Measurements from ENCODE around the gene TENT5D.
"Not testable (repeated sequence)": the region's sequence is repeated elsewhere in the genome, so short reads cannot be mapped to it uniquely, and the experiment has no call there.

Gene TENT5D

DNA sequence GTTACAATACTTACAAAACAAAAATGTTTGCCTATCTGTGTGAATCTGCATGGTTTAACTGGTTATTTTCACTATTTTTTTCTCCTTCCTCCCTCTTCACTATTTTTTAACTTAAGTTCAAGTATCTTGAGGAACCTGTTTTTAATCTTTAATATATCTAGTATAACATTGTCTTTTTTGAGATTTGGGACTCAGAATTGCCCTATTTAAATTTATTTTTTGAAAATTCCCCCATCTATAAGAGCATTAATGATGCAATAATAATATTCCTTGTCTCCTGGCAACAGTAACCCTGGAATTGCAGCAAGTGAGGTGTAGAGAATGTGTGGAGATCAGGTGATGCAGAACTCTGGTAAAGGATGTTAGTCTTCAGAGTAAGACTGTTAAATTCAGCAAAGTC, at the start of gene TENT5D:
TENT5D (plus strand) TSS at position 301 of the 400 bp plus-strand sequence. CDS start 22,093 bp downstream, outside the sequence.
- no peaks in the 10 kb centered on the region for H3K4me1 ChIP-seq (ENCODE audit: control insufficient read depth, insufficient read depth, low read length)
- no peaks in the 10 kb centered on the region for H3K36me3 ChIP-seq (ENCODE audit: control insufficient read depth, insufficient read depth, low read length)
- peaks cover 56% of the 10 kb centered on the region for H3K9me3 ChIP-seq (ENCODE audit: control insufficient read depth, insufficient read depth, low read length)
- H3K4me3 ChIP-seq (ENCODE audit: low read depth, low read length), result no peak within 1 kb of the TSS
- no peak within 1 kb of the TSS for H3K9ac ChIP-seq (ENCODE audit: low read depth, low read length)
- H3K27me3 ChIP-seq (ENCODE audit: control insufficient read depth, insufficient read depth, low read length), result no peaks in the 10 kb centered on the region
- H3K27ac ChIP-seq (ENCODE audit: low read depth, low read length), result no peak within 1 kb of the TSS

DNA sequence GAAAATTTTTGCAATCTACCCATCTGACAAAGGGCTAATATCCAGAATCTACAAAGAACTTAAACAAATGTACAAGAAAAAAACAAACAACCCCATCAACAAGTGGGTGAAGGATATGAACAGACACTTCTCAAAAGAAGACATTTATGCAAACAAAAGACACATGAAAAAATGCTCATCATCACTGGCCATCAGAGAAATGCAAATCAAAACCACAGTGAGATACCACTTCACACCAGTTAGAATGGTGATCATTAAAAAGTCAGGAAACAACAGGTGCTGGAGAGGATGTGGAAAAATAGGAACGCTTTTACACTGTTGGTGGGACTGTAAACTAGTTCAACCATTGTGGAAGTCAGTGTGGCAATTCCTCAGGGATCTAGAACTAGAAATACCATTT, 34.6 kb upstream of the TENT5D start:
- not testable (repeated sequence) for H3K4me1 ChIP-seq (ENCODE audit: control insufficient read depth, insufficient read depth, low read length); H3K9ac ChIP-seq (ENCODE audit: low read depth, low read length); H3K27ac ChIP-seq (ENCODE audit: low read depth, low read length); H3K27me3 ChIP-seq (ENCODE audit: control insufficient read depth, insufficient read depth, low read length); H3K4me3 ChIP-seq (ENCODE audit: low read depth, low read length); H3K36me3 ChIP-seq (ENCODE audit: control insufficient read depth, insufficient read depth, low read length)
- H3K9me3 ChIP-seq (ENCODE audit: control insufficient read depth, insufficient read depth, low read length), result peaks cover 50% of the 10 kb centered on the region

DNA sequence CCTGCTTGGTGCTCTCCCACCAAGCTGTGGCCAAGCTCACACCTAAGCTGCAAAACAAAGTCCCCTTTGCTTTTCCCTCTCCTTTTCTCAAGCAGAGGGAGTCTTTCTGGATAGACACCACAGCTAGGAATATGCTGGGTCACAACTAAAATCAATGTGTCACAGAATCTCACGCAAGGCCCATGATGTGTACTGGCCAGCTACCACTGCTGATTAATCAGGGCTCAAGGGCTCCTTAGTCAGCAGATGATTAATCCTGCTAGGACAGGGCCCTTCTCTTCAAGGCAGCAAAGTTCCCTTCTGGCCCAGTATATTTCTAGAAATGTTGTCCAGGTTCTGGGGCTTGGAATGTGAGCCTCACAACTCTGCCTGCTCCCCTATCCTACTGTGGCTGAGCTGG, 32.0 kb upstream of the TENT5D start:
- H3K9ac ChIP-seq (ENCODE audit: low read depth, low read length), result no peak overlapping the region
- no peaks in the 10 kb centered on the region for H3K27me3 ChIP-seq (ENCODE audit: control insufficient read depth, insufficient read depth, low read length)
- H3K27ac ChIP-seq (ENCODE audit: low read depth, low read length), result no peak overlapping the region
- no peak overlapping the region for H3K4me3 ChIP-seq (ENCODE audit: low read depth, low read length)
- peaks cover 50% of the 10 kb centered on the region for H3K9me3 ChIP-seq (ENCODE audit: control insufficient read depth, insufficient read depth, low read length)
- no peaks in the 10 kb centered on the region for H3K36me3 ChIP-seq (ENCODE audit: control insufficient read depth, insufficient read depth, low read length)
- no peaks in the 10 kb centered on the region for H3K4me1 ChIP-seq (ENCODE audit: control insufficient read depth, insufficient read depth, low read length)

DNA sequence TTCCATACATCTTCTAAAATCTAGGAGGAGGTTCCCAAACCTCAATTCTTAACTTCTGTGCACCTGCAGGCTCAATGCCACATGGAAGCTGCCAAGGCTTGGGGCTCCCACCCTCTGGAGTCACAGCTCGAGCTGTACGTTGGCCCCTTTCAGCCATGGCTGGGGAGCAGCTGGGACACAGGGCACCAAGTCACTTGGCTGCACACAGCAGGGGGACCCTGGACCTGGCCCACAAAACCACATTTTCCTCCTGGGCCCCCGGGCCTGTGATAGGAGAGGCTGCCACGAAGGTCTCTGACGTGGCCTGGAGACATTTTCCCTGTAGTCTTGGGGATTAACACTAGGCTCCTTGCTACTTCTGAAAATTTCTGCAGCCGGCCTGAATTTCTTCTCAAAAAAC, 8.2 kb upstream of the TENT5D start:
- Histone ChIP-seq H3K36me3 (ENCODE audit: control insufficient read depth, insufficient read depth, low read length) (no peaks in the 10 kb centered on the region), H3K27me3 (ENCODE audit: control insufficient read depth, insufficient read depth, low read length) (no peaks in the 10 kb centered on the region)

DNA sequence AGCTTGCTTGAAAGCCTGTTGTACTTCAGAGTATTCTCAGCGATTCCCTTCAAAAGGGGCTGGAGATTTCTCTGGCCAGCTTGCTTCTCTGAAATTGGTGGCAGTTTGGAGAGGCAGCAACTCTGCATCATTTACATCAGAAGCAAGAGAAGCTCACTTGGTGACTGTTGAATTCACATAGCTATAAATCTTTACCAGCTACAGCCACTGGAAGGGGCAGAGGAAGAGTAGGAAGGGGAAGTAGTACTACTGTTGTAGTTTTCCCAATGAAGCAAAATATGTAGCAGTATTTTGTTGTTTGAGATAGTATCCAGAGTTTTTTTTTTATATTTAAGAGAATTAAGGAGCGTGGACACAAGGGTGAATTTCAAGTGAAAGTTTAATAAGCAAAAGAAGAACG, 2.8 kb downstream of the TENT5D start:
- Histone ChIP-seq H3K27me3 (ENCODE audit: control insufficient read depth, insufficient read depth, low read length) (no peaks in the 10 kb centered on the region), H3K27ac (ENCODE audit: low read depth, low read length) (no peak overlapping the region), H3K4me1 (ENCODE audit: control insufficient read depth, insufficient read depth, low read length) (no peaks in the 10 kb centered on the region), H3K4me3 (ENCODE audit: low read depth, low read length) (no peak overlapping the region), H3K36me3 (ENCODE audit: control insufficient read depth, insufficient read depth, low read length) (no peaks in the 10 kb centered on the region), H3K9ac (ENCODE audit: low read depth, low read length) (no peak overlapping the region), H3K9me3 (ENCODE audit: control insufficient read depth, insufficient read depth, low read length) (peaks cover 49% of the 10 kb centered on the region)

More for the DNA sequence above, 8.2 kb upstream of the TENT5D start:
- no peak overlapping the region for H3K27ac ChIP-seq (ENCODE audit: low read depth, low read length)
- no peaks in the 10 kb centered on the region for H3K4me1 ChIP-seq (ENCODE audit: control insufficient read depth, insufficient read depth, low read length)
- H3K9me3 ChIP-seq (ENCODE audit: control insufficient read depth, insufficient read depth, low read length), result peaks cover 44% of the 10 kb centered on the region
- H3K4me3 ChIP-seq (ENCODE audit: low read depth, low read length), result no peak overlapping the region
- no peak overlapping the region for H3K9ac ChIP-seq (ENCODE audit: low read depth, low read length)

DNA sequence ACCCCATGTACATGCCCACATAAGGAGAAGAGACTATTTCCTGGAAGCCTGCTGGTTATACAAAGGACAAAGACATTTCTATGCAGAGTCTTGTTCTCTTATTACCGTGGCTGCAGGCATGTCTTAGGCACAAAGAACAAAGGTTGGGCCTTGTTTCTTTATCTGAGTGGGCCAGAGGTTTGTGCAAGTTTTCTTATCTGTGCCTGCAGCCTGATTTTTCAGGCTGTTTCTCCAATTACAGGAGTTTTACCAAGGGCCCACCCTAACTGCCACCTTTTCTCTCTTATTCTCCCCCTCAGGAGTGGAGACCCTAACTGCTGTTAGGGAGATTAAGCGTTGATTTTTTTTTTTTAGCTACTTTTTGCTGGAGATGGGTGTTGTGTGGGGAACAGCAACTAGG, 3.5 kb downstream of the TENT5D start:
- Histone ChIP-seq H3K27ac (ENCODE audit: low read depth, low read length) (no peak overlapping the region), H3K4me3 (ENCODE audit: low read depth, low read length) (no peak overlapping the region), H3K9ac (ENCODE audit: low read depth, low read length) (no peak overlapping the region), H3K36me3 (ENCODE audit: control insufficient read depth, insufficient read depth, low read length) (no peaks in the 10 kb centered on the region), H3K9me3 (ENCODE audit: control insufficient read depth, insufficient read depth, low read length) (peaks cover 46% of the 10 kb centered on the region), H3K4me1 (ENCODE audit: control insufficient read depth, insufficient read depth, low read length) (no peaks in the 10 kb centered on the region), H3K27me3 (ENCODE audit: control insufficient read depth, insufficient read depth, low read length) (no peaks in the 10 kb centered on the region)

DNA sequence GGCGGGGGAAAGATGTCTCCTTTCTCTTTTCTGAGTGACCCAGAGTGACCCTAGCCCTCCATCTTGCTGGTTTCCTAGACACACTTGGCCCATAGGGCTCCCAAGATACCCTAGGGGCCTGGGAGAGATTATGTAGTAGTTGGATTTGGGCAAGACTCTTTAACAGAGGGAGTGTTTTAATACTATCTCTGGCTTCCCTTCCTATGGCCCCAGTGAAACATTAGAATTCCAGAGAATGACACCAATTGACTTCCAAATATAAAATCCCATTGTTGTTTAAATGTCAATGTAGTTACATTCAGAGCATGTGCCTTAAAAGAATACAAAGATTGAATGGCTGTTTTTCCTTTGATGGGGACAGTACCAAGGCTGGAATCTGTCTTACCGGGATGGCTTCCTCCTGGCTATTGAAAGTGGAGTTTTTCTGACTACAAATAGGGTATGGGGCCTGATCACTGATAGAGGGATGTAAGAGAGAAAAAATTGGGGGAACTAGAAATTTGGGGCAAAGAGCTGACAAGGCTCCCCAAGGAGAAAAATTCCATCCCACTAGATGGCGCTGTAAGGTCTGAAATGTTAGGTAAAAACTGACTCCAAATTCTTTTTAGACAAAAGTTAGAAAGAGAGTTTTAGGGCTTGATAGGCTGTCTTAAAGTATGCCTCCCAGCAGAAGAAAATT, 10.7 kb downstream of the TENT5D start:
- H3K4me1 ChIP-seq (ENCODE audit: control insufficient read depth, insufficient read depth, low read length), result no peaks in the 10 kb centered on the region
- H3K36me3 ChIP-seq (ENCODE audit: control insufficient read depth, insufficient read depth, low read length), result no peaks in the 10 kb centered on the region
- H3K9ac ChIP-seq (ENCODE audit: low read depth, low read length), result no peak overlapping the region
- no peak overlapping the region for H3K4me3 ChIP-seq (ENCODE audit: low read depth, low read length)
- no peaks in the 10 kb centered on the region for H3K27me3 ChIP-seq (ENCODE audit: control insufficient read depth, insufficient read depth, low read length)
- no peak overlapping the region for H3K27ac ChIP-seq (ENCODE audit: low read depth, low read length)
- peaks cover 68% of the 10 kb centered on the region for H3K9me3 ChIP-seq (ENCODE audit: control insufficient read depth, insufficient read depth, low read length)

DNA sequence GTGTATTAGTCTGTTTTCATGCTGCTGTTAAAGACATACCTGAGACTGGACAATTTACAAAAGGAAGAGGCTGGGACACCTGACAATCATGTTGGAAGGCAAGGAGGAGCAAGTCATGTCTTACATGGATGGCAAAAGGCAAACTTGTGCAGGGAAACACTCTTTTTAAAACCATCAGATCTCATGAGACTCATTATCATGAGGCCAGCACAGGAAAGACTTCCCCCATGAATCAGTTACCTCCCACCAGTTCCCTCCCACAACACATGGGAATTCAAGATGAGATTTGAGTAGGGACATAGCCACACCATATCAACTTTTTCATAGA, 11.2 kb downstream of the TENT5D start:
- H3K4me3 ChIP-seq (ENCODE audit: low read depth, low read length), result no peak overlapping the region
- H3K4me1 ChIP-seq (ENCODE audit: control insufficient read depth, insufficient read depth, low read length), result no peaks in the 10 kb centered on the region
- peaks cover 63% of the 10 kb centered on the region for H3K9me3 ChIP-seq (ENCODE audit: control insufficient read depth, insufficient read depth, low read length)
- H3K27ac ChIP-seq (ENCODE audit: low read depth, low read length), result no peak overlapping the region
- no peaks in the 10 kb centered on the region for H3K27me3 ChIP-seq (ENCODE audit: control insufficient read depth, insufficient read depth, low read length)
- H3K36me3 ChIP-seq (ENCODE audit: control insufficient read depth, insufficient read depth, low read length), result no peaks in the 10 kb centered on the region
- no peak overlapping the region for H3K9ac ChIP-seq (ENCODE audit: low read depth, low read length)

DNA sequence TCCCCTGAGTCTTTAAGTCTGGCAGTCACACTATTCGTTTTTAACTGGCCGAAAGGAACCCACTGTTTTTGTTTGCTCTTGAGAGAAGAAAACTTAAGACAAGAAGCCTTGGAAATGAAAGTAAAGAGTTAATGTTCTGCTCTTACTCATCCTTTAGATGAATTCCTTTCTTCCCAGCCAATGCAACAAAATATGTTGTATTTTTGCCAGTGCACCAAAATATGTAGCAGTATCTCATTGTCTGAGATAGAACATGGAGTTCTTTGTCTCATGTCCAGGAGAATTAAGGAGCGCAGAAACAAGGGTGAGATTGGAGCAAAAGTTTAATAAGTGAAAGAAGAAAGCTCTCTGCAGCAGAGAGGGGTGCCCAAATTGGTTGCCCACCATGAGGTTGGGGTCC, 12.2 kb downstream of the TENT5D start:
- H3K27me3 ChIP-seq (ENCODE audit: control insufficient read depth, insufficient read depth, low read length), result no peaks in the 10 kb centered on the region
- no peaks in the 10 kb centered on the region for H3K4me1 ChIP-seq (ENCODE audit: control insufficient read depth, insufficient read depth, low read length)
- H3K9ac ChIP-seq (ENCODE audit: low read depth, low read length), result no peak overlapping the region
- no peak overlapping the region for H3K27ac ChIP-seq (ENCODE audit: low read depth, low read length)
- H3K4me3 ChIP-seq (ENCODE audit: low read depth, low read length), result no peak overlapping the region
- peaks cover 60% of the 10 kb centered on the region for H3K9me3 ChIP-seq (ENCODE audit: control insufficient read depth, insufficient read depth, low read length)
- no peaks in the 10 kb centered on the region for H3K36me3 ChIP-seq (ENCODE audit: control insufficient read depth, insufficient read depth, low read length)

DNA sequence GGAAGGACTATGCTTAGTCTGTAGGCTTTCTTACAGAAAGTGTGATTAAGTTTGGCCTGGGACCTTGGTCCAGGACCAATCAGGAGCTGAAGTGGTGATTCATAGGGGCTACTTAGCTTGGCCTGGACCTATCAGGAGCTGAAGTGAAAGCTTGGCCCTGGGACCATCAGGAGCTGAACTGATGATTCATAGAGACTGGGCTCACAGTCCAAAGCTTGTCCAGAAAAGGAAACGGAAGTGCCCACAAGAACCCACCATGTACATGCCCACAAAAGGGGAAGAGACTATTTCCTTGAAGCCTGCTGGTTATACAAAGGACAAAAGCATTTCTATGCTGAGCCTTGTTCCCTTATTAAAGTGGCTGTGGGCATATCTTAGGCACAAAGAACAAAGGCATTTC, 12.6 kb downstream of the TENT5D start:
- H3K27ac ChIP-seq (ENCODE audit: low read depth, low read length), result no peak overlapping the region
- peaks cover 60% of the 10 kb centered on the region for H3K9me3 ChIP-seq (ENCODE audit: control insufficient read depth, insufficient read depth, low read length)
- H3K4me3 ChIP-seq (ENCODE audit: low read depth, low read length), result no peak overlapping the region
- H3K36me3 ChIP-seq (ENCODE audit: control insufficient read depth, insufficient read depth, low read length), result no peaks in the 10 kb centered on the region
- H3K9ac ChIP-seq (ENCODE audit: low read depth, low read length), result no peak overlapping the region
- H3K27me3 ChIP-seq (ENCODE audit: control insufficient read depth, insufficient read depth, low read length), result no peaks in the 10 kb centered on the region
- H3K4me1 ChIP-seq (ENCODE audit: control insufficient read depth, insufficient read depth, low read length), result no peaks in the 10 kb centered on the region

DNA sequence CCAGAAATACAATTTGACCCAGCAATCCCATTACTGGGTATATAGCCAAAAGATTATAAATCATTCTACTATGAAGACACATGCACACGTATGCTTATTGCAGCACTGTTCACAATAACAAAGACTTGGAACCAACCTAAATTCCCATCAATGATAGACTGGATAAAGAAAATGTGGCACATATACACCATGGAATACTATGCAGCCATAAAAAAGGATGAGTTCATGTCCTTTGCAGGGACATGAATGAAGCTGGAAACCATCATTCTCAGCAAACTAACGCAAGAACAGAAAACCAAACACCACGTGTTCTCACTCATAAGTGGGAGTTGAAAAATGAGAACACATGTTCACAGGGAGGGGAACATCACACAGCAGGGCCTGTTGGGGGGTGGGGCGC, 47.9 kb downstream of the TENT5D start:
- not testable (repeated sequence) for H3K9ac ChIP-seq (ENCODE audit: low read depth, low read length); H3K4me1 ChIP-seq (ENCODE audit: control insufficient read depth, insufficient read depth, low read length); H3K27me3 ChIP-seq (ENCODE audit: control insufficient read depth, insufficient read depth, low read length); H3K4me3 ChIP-seq (ENCODE audit: low read depth, low read length); H3K27ac ChIP-seq (ENCODE audit: low read depth, low read length); H3K36me3 ChIP-seq (ENCODE audit: control insufficient read depth, insufficient read depth, low read length)
- H3K9me3 ChIP-seq (ENCODE audit: control insufficient read depth, insufficient read depth, low read length), result peaks cover 20% of the 10 kb centered on the region

DNA sequence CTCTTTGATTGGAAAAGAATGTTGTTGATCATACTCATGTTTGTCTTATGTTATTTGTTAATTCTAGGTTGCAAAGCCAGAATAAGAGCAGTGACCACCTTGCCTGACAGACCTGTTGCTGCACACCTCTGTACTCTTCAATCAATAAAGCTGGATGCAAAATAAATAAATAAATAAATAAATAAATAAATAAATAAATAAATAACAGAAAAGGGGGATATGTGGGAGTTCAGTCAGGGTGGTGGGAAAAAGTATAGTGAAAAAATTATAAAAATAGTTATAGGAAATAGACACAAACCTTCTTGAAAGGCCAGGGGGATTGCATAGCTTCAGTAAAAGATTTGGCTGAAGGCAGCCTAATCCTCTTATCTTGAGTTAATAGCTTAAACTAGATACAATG, 51.3 kb downstream of the TENT5D start:
- H3K27ac ChIP-seq (ENCODE audit: low read depth, low read length), result no peak overlapping the region
- no peaks in the 10 kb centered on the region for H3K36me3 ChIP-seq (ENCODE audit: control insufficient read depth, insufficient read depth, low read length)
- no peak overlapping the region for H3K9ac ChIP-seq (ENCODE audit: low read depth, low read length)
- H3K4me1 ChIP-seq (ENCODE audit: control insufficient read depth, insufficient read depth, low read length), result no peaks in the 10 kb centered on the region
- peaks cover 43% of the 10 kb centered on the region for H3K9me3 ChIP-seq (ENCODE audit: control insufficient read depth, insufficient read depth, low read length)
- H3K27me3 ChIP-seq (ENCODE audit: control insufficient read depth, insufficient read depth, low read length), result no peaks in the 10 kb centered on the region
- no peak overlapping the region for H3K4me3 ChIP-seq (ENCODE audit: low read depth, low read length)
